GM12864 (cell line): Measurements from ENCODE around the gene ABHD1.
A peak's percentile ranks its signal among the peaks of the same experiment; 100 is the strongest.
"Not testable (repeated sequence)": the region's sequence is repeated elsewhere in the genome, so short reads cannot be mapped to it uniquely, and the experiment has no call there.

Experiments used
- DNase-seq: peaks from one replicate; pipeline ENCODE4 v3.0.0-alpha.2; 2011; ENCODE audit warnings: low read depth
- H3K4me3 ChIP-seq: 2 replicates; pipeline ENCODE4 v1.5.1; 2011; ENCODE audit warnings: mild to moderate bottlenecking, low read depth, low read length, control low read depth
- TF ChIP-seq, protein P1 (sequence below): IDR thresholded peaks from 2 replicates; pipeline ENCODE4 v1.5.1; 2011; ENCODE audit warnings: low read depth, mild to moderate bottlenecking, moderate library complexity, low read length, control low read depth, inconsistent platforms; ENCODE audit errors: missing control alignments

The ABHD1 gene

GRCh38 chr2:27162151-27163121 is 38.8 kb downstream of the ABHD1 start:
- no peak for DNase-seq
- TF ChIP-seq, protein P1, sequence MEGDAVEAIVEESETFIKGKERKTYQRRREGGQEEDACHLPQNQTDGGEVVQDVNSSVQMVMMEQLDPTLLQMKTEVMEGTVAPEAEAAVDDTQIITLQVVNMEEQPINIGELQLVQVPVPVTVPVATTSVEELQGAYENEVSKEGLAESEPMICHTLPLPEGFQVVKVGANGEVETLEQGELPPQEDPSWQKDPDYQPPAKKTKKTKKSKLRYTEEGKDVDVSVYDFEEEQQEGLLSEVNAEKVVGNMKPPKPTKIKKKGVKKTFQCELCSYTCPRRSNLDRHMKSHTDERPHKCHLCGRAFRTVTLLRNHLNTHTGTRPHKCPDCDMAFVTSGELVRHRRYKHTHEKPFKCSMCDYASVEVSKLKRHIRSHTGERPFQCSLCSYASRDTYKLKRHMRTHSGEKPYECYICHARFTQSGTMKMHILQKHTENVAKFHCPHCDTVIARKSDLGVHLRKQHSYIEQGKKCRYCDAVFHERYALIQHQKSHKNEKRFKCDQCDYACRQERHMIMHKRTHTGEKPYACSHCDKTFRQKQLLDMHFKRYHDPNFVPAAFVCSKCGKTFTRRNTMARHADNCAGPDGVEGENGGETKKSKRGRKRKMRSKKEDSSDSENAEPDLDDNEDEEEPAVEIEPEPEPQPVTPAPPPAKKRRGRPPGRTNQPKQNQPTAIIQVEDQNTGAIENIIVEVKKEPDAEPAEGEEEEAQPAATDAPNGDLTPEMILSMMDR = no peak
- no peak overlapping the region for H3K4me3 ChIP-seq

DNA sequence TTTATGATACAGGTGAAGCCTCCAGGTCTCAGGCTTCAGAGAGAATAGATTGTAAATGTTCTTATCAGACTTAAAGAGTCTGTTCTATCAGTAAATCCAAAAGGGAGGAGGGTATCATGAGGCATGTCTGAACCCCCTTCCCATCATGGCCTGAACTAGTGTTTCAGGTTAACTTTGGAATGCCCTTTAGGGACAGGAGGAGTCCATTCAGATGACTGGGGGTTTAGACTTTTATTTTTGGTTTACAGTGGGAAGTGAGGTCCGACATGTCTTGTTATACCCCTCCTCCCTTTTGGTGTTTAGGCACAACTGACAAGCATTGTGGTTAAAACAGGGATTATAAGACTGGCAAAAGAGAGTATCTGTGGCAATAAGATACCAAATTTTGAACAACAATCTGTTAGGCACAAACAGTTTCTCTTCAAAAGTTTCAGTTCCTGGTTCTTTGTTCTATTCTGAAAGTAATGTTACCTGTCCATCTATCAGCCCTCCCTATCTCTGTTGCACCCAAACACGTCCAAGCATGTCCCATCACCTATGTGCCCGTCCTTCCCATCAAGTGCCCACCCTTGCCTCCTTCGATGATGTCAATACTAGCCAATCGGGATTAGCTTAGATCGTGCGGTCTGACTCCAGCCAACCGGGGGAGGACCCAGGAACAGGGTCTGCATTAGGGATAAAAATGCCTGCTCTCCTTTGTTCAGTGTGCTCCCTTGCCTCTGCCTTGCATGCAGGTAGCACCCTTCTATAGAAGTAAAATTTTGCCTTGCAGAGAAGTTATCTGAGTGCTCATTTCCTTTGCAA is 41.5 kb downstream of the ABHD1 start:
- H3K4me3 ChIP-seq = no peak overlapping the region
- peak; percentile 49 for DNase-seq
- TF ChIP-seq, protein P1 = no peak

- no peak for DNase-seq
- no peak overlapping the region for H3K4me3 ChIP-seq
- TF ChIP-seq, protein P1 = no peak
Measured at GRCh38 chr2:27170581-27171337, 47.1 kb downstream of the ABHD1 start.

GRCh38 chr2:27171351-27171848 is 47.8 kb downstream of the ABHD1 start:
- TF ChIP-seq, protein P1 = no peak
- no peak for DNase-seq
- H3K4me3 ChIP-seq = no peak overlapping the region

- H3K4me3 ChIP-seq = no peak overlapping the region
- DNase-seq = no peak
- TF ChIP-seq, protein P1 = no peak
Measured at GRCh38 chr2:27174638-27175037, 51.0 kb downstream of the ABHD1 start.

DNA sequence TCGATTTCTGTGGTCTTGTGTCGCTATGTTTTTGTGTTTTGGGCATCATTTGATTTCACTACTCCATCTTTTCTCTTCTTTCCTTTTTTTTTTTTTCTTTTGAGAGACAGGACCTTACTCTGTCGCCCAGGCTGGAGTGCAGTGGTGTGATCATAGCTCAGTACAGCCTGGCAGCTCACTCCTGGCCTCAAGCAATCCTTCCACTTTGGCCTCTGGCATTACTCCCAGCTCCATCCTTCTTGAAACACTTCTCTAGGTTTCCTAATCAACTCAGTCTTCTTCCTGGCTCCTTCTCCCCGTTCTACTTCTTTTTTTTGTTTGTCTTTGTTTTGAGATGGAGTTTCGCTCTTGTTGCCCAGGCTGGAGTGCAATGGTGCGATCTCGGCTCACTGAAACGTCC is 51.7 kb downstream of the ABHD1 start:
- TF ChIP-seq, protein P1 = no peak
- H3K4me3 ChIP-seq = no peak overlapping the region
- no peak for DNase-seq

GRCh38 chr2:27175781-27176180 is 52.2 kb downstream of the ABHD1 start:
- not testable (repeated sequence) for H3K4me3 ChIP-seq, DNase-seq
